ENCODE data around the gene SFN.
A peak's percentile ranks its signal among the peaks of the same experiment; 100 is the strongest.
"Not testable (repeated sequence)": the region's sequence is repeated elsewhere in the genome, so short reads cannot be mapped to it uniquely, and the experiment has no call there.

Gene SFN

DNA sequence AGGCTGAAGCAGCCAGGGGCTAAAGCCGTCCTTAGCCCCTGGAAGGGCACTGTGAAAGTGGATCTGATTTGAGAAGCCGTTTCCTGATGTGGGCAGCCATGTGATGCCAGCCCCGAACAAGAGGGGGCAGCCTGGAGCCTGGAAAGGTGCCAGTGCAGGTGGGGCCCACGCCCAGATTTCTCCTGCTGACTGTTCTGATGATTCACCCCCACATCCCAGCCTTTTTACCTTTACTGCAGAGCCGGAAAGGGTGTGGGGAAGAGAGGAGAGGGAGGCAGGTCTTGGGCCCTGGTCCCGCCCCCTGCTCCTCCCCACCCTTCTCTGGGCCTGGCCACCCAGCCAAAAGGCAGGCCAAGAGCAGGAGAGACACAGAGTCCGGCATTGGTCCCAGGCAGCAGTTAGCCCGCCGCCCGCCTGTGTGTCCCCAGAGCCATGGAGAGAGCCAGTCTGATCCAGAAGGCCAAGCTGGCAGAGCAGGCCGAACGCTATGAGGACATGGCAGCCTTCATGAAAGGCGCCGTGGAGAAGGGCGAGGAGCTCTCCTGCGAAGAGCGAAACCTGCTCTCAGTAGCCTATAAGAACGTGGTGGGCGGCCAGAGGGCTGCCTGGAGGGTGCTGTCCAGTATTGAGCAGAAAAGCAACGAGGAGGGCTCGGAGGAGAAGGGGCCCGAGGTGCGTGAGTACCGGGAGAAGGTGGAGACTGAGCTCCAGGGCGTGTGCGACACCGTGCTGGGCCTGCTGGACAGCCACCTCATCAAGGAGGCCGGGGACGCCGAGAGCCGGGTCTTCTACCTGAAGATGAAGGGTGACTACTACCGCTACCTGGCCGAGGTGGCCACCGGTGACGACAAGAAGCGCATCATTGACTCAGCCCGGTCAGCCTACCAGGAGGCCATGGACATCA is at the start of gene SFN:
SFN (plus strand) TSS at position 369 of the 904 bp plus-strand sequence; CDS start at position 433, 64 bp downstream.
- no peak for DNase-seq (ENCODE audit: low spot score)

DNA sequence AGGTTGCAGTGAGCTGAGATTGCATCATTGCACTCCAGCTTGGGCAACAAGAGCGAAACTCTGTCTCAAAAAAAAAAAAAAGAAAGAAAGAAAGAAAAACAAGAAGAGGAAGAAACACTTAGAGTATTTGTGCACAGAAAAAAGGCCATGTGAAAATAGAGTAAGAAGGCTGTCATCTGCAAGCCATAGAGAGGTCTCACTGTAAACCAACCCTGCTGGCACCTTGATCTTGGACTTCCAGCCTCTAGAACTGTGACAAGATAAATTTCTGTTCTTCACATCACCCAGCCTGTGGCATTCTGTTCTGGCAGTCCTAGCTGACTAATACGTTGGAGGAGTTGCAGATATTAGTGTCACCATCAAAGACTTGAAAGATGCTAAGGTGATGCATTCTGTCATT is 48.6 kb upstream of the SFN start:
- no peak for DNase-seq (ENCODE audit: low spot score)

GRCh38 chr1:26814893-26815292 is 48.1 kb upstream of the SFN start:
- no peak for DNase-seq (ENCODE audit: low spot score)

DNA sequence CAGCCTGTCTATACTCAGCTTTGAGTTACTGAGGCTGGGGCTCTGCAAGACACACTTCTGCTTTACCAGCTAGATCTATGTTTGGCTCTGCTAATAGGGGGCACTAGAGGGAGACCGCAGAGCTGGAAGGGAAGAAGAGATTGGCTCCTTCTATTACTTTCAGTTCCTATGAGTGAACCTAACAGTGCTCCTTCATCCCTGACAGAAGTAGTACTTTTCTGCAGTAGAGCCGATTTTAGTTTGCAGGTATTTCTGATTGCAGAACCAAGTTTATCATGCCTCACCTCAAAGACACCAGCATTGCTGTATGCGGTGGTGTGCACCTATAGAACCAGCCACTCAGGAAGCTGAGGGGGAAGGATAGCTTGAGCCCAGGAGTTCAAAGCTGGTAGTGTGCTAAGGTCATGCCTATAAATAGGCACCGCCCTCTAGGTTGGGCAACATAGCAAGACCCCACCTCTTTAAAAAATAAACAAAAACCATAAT is 42.1 kb upstream of the SFN start:
- no peak for DNase-seq (ENCODE audit: low spot score)

GRCh38 chr1:26822737-26823395 is 40.1 kb upstream of the SFN start:
- DNase-seq (ENCODE audit: low spot score) = no peak

- no peak for DNase-seq (ENCODE audit: low spot score)
Measured at GRCh38 chr1:26824731-26825130, 38.2 kb upstream of the SFN start.

- peak; percentile 96 for DNase-seq (ENCODE audit: low spot score)
Measured at GRCh38 chr1:26826261-26827105, 36.5 kb upstream of the SFN start, which contains the start of gene ZDHHC18. ZDHHC18 (plus strand) TSS chr1:26826688; CDS start chr1:26826805, 117 bp downstream.

DNA sequence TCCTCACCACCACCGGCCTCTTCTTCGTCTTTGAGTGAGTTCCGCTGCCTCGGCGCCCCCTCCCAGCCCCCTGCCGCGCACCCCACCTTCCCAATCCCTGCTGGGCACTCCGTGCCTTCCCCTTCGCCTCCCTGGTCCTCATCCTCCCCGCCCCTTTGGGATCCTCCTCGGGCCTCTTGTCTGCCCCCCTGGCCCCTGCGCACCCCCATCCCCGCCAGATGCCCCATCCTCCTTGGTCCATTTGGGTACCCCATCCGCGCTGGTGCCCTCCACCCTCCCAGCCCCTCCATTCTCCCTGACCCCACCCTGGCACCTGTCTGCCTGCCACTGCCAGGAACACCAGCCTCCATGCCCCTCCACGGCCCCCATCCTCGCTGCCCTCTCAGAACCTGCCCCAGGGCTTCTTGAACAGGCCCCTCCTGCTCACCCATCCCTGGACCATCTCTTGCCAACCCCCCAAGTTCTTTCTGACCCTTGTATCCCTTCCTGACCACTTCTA is 35.8 kb upstream of the SFN start:
- no peak for DNase-seq (ENCODE audit: low spot score)

GRCh38 chr1:26827663-26828062 is 35.3 kb upstream of the SFN start:
- DNase-seq (ENCODE audit: low spot score) = no peak

DNA sequence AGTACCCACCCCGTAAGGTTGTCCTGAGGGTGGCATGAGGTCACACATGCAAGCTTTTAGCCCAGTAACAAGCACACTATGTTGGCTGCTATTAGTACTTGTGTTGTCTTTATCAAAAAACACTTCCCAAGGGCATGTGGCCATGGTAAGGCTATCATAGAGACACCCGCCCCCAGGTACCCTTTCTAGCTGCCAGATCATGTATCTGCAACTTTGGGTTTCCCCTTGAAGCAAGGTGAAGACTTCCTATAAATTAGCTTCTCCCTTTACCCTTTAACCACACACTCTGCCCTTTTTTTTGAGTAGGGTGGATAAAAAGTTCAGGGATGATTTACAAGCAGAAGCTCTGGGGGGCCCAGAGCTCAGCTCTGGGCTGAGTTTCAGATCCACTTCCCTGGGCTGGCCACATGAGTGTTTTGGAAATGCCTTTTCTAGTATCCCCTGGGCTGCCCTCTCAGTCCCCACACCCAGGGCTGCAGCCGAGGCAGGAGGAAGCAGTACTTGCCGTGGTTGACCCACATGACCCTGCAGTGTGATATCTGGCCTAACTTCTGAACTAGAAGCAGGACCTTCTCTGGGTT is 34.4 kb upstream of the SFN start:
- DNase-seq (ENCODE audit: low spot score) = no peak

- no peak for DNase-seq (ENCODE audit: low spot score)
Measured at GRCh38 chr1:26829184-26829911, 33.6 kb upstream of the SFN start.

- no peak for DNase-seq (ENCODE audit: low spot score)
Measured at GRCh38 chr1:26831059-26831458, 31.9 kb upstream of the SFN start.

GRCh38 chr1:26831546-26832248 is 31.3 kb upstream of the SFN start:
- no peak for DNase-seq (ENCODE audit: low spot score)

DNA sequence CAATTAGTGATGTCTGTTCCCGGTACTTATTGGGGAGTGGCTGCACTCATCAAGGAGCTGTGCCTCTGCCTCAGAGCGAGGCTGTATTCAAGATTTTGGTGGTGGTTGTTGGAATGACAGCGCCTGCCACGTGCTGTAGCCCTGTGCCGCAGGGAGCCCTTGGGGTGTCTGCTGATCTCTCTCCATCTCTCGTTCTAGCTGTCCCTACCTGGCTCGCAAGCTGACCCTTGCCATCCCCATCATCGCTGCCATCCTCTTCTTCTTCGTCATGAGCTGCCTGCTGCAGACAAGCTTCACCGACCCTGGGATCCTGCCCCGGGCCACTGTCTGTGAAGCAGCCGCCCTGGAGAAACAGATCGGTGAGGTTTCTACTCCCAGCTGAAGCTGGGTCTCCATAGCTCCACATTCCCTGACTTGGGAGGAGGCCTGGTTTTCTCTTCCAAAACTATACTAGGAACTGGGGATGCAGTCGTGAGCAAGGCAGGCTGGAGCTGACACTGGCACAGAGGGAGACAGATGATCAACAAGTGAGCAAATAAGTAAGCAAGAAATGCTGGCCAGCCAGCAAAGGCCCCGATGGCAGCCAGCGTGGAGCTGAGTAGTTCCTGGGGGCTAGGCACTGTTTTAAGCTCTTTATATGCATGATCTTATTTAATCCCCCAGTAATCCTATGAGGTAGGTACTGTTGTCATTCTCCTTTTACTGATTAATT is 30.5 kb upstream of the SFN start:
- peak; percentile 75 for DNase-seq (ENCODE audit: low spot score)

DNA sequence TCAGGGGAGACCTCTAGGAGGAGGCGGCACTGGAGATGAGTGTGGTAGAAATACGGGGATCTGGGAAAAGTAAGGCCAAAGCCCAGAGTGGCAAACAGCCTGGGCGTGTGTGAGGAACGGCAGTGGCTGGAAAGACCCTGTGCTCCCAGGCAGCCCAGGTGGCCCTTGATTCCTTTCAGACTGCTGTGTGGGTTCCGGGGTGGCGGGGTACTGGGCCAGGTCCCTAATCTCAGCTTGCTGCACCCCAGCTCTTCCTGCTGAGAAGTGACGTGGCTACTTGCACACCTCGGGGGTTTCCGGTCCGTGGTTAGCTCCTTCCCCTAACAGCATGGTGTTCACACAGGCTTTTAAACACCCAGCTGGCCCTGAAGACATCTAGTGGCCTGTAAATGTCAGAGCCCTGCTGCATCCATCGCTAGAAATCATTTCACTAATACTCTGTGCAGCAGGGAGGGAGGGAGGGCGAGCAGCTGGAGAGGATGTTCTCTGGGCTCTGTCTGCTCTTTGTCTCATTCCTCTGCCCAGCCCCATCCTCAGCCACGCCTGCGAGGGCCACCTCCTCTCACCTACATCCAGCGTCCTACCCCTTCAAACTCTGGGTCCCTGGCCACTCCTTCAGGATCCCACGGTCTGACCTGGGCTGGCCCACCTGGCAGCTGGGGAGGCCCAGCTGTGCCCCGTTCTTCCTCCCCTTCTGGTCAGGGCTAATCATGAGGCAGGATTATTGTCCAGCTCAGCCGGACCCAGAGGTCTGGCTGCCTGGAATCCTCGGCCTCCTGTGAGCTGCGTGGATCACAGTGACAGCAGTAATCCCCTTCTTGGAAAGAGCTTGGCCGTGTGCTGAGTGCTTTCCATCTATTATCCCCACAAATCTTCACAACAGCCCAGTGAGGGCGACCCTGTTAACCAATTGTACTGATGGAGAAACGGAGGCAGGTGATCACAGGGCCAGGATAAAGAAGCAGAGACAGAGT is 29.2 kb upstream of the SFN start:
- DNase-seq (ENCODE audit: low spot score) = peak; percentile 64

DNA sequence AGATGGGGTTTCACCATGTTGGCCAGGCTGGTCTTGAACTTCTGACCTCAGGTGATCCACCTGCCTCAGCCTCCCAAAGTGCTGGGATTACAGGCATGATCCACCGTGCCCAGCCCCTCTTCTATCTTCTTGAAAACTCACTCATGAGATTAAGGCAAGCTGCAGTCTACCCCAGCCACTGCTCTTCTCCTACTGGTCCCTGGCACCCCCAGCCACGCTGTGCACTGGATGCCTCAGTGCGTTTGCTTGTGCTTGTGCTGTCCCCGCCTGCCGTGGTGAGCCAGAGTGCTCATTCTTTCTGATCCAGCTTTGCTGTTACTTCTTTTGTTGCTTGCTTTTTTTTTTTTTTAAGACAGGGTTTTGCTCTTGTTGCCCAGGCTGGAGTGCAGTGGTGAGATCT is 25.3 kb upstream of the SFN start:
- DNase-seq (ENCODE audit: low spot score) = not testable (repeated sequence)

- DNase-seq (ENCODE audit: low spot score) = no peak
Measured at GRCh38 chr1:26838474-26839338, 24.2 kb upstream of the SFN start.

Measured in D341Med (cell line).